HEK293 (cell line): Measurements from ENCODE around the gene PNLIPRP1.

Source experiments
- CTCF ChIP-seq: fragments of 450-650 bp; formaldehyde crosslinking; IDR thresholded peaks from 2 replicates; pipeline ENCODE4 v1.5.1; 2016; ENCODE audit warnings: missing biosample characterization, missing genetic modification characterization
- MEIS1 ChIP-seq: sonication (generic); formaldehyde crosslinking; IDR thresholded peaks from 2 replicates; pipeline ENCODE4 v1.8.1; 2022; ENCODE audit warnings: missing genetic modification reagents, mild to moderate bottlenecking, borderline replicate concordance
- ZNF530 ChIP-seq: fragments of 450-650 bp; formaldehyde crosslinking; IDR thresholded peaks from 2 replicates; pipeline ENCODE4 v1.5.1; 2016; ENCODE audit warnings: low read depth, missing biosample characterization, missing genetic modification characterization
- ZNF549 ChIP-seq: fragments of 450-650 bp; IDR thresholded peaks from 2 replicates; pipeline ENCODE4 v1.5.1; 2018; ENCODE audit warnings: missing biosample characterization, missing genetic modification characterization, mild to moderate bottlenecking, inconsistent platforms, moderate library complexity

- TF ChIP-seq ZNF530 (tag by site-specific recombination) (no peak), CTCF (no peak), ZNF549 (no peak), MEIS1 (CRISPR knock-in tag) (no peak)
Measured at GRCh38 chr10:116589926-116590325, 833 bp upstream of the PNLIPRP1 start.
